Erythroblast (primary cell): ENCODE results near the gene DUS1L.

Experiments
- DNase-seq, 2 experiments: peaks; one replicate each; lab custom pipeline; 2025; lab: John Stamatoyannopoulos, UW
- GATA1 ChIP-seq: IDR thresholded peaks from 2 replicates; pipeline ENCODE4 v1.6.1; 2011; ENCODE audit warnings: low read depth, mild to moderate bottlenecking, control low read depth, low read length, moderate library complexity
- POLR2A ChIP-seq: IDR thresholded peaks from 2 replicates; pipeline ENCODE4 v1.6.1; 2011; ENCODE audit warnings: mild to moderate bottlenecking, low read length

Gene DUS1L

DNA sequence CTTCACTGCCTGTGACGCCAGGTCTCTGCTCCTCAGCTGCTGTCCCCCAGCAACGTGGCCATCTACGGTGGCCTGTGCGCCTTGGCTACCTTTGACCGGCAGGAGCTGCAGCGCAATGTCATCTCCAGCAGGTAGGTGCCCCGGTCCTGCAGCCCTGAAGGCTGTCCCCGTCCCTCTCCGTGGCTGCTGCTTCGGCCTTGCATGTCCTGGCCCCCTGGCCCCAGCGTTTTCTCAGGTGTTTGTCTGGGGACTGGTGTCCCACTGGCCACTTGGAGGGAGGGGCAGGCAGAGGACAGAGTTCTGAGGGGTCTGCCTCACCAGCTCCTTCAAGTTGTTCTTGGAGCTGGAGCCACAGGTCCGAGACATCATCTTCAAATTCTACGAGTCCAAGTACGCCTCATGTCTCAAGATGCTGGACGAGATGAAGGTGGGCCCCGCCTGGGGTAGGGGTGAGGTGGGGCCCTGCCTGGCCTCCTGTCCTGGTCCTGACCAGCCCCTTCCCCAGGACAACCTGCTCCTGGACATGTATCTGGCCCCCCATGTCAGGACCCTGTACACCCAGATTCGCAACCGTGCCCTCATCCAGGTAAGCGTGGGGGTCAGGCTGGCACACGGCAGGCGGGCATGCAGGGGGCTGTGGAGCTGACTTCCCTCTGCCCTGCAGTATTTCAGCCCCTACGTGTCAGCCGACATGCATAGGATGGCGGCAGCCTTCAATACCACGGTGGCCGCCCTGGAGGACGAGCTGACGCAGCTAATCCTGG, 9.5 kb downstream of the DUS1L start:
- DNase-seq, result no peak
- TF ChIP-seq POLR2A (no peak), GATA1 (no peak)

DNA sequence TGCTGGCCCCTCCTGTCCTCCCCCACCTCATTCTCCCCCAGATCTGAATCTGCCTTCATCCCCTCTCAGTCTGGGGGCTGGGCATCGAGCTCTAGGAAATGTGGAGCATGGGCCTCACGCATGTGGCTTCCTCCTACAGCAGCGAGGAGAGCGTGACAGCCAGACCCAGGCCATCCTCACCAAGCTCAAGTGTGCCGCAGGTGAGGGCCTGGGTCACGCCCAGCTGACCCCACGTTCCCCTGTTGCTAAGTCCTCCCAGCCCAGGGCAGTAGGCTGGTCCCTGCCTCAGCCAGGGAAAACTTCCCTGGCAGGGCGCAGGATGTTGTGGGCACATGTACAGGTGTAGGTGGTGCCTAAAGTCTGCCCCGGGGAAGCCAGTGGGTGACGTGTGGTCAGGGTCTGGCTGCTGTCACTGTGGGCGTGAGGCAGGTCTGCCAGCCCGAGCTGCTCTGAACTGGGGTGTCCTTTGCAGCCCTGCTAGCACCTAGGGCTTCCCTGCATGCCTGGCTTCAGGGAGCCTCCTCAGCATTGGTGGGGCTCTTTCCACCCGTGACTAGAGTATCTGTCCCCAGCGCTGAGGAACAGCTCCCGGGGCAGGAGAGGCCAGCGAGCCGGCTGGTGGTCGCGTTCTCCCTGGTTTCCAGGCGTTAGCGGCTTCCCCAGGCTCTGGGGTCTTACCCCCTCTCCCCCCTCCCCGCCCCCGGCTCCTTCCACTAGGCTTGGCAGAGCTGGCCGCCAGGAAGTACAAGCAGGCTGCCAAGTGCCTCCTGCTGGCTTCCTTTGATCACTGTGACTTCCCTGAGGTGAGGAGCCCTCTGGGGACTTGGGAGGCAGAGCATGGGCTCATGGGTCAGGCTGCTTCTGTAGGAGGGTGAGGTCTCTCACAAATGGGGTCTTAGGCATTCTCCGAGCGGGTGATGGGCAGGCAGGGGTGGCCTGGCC, 10.3 kb downstream of the DUS1L start:
- DNase-seq, result no peak
- no peak for TF ChIP-seq POLR2A
- TF ChIP-seq GATA1, result no peak

DNA sequence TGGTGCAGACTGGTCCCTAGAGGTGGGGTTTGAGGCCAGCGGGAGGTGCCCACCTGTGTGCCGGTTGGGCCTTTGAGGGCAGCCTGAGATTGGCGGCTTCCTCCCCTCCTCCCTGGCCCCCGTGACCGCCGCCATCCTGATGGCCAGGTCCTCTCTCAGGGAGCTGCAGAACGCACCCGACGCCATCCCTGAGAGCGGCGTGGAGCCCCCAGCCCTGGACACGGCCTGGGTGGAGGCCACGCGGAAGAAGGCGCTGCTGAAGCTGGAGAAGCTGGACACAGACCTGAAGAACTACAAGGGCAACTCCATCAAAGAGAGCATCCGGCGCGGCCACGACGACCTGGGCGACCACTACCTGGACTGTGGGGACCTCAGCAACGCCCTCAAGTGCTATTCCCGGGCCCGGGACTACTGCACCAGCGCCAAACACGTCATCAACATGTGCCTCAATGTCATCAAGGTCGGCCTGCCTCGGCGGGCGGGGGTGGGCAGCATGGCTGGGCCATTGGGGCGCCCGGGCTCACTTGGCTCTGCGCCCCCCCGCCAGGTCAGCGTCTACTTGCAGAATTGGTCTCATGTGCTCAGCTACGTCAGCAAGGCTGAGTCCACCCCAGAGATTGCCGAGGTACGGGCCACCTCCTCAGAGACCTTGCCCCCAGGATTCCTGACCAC, 11.1 kb downstream of the DUS1L start:
- no peak for DNase-seq
- TF ChIP-seq GATA1 (no peak), POLR2A (no peak)

DNA sequence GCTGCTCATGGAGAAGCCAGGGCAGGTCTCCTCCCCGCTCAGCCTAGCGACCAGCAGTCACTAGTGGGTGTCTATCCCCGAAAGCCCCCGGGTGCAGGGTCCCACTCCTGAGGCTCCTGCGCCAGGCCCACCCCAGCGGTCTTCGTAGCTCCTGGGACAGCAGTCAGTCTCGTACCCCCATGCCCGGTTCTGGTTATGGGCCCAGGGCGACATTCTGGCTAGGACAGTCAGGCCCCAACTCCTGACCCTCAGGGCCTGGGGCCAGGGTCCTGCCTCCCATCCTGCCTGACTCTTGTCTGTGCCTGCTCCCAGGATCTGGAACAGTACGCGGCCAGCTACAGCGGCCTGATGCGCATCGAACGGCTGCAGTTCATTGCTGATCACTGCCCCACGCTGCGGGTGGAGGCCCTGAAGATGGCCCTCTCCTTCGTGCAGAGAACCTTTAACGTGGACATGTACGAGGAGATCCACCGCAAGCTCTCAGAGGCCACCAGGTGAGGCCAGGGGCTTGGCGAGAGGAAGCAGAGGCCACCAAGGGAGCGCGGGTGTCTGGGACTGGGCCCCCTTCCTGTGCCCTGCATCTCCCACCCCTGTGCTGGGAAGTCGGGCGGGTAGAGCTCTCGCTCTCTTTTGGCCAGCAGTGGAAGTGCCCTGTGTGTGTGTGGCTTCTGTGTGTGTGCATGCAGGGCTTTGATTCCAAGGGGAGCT, 11.9 kb downstream of the DUS1L start:
- DNase-seq, result no peak
- TF ChIP-seq GATA1 (no peak), POLR2A (no peak)

DNA sequence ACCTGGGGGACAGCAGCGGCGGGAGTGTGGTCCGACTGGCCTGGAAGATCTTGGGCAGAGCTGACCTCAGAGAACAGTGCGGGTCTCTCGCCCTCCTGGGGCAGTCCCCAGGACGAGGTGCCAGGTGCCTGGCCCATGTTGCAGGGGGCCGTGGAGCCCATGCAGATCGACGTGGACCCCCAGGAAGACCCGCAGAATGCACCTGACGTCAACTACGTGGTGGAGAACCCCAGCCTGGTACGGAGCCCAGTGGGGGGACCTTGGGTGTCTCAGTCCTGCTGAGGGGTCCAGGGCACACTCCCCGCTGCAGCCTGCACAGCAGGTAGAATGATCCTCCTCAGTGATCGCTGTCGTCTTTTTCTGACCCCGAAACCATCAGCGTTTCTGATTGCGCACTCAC, 12.5 kb downstream of the DUS1L start:
- no peak for TF ChIP-seq POLR2A
- TF ChIP-seq GATA1, result no peak

DNA sequence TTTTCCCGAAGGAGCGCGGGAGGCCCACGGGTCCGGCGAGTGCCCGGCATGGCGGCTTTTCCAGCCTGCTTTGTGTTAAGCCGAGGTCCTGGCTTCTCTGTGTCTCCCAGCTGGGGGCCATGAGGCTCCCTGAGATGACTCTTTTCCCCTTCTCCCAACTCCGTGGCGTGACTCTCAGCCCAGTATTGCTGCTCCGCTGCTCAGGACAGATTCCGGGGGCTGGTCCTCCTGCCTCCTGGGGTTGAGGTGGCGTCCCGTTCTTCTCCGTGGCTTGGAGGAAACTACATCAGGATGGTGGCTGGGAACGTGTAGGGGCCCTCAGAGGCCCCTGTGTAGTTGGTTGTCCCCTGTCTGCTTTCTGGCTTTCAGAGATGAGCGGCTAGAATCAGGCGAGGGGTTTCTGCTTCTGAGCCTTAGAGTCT, 13.0 kb downstream of the DUS1L start:
- no peak for TF ChIP-seq GATA1
- no peak for TF ChIP-seq POLR2A
- DNase-seq, result no peak

More for the DNA sequence above, 12.5 kb downstream of the DUS1L start:
- no peak for DNase-seq

DNA sequence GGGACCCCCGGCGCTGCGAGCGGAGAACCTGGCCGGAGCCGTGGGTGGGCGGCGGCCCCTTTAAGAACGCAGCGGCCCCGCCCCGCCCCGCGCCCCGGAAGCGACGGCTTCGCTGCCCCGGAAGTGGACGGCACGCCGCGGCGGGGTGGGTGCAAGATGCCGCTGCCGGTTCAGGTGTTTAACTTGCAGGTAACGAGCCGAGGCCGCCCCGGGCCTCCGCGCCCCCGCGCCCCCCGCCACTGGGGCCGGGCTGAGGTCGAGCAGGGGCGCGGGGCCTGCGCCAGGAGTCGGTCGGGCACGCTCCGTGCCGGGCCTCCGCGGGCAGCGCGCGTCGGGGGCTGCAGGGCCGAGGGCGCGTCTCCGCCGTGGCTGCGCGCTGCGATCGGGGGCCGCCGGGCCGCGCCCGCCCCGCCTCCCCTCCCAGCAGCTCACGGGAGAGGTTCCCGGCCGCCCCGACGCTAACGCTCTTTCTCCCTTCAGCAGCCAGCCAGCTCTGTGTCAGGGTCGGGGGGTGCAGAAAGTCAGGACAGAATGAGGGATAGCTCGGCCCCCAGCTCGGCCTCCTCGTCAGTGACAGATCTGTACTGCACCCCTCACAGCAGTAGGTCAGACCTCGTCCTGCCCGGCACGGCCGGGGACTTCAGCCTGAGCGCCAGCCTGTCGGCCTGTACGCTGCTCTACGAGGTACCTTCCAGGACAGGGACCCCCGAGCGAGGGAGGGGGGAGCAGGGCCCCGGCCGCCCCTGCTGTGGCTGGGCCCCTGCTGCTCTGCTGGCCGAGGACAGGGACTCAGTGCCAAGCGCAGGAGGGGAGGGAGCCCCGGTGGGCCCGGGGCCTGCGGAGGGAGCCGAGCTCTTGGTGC, 13.6 kb downstream of the DUS1L start, which contains the start of the genes GPS1 and RFNG:
Gene GPS1, plus strand, starts transcription at position 123 of the 862 bp plus-strand sequence. Its CDS starts 34 bp downstream, at position 157.
Gene RFNG, minus strand, starts transcription at position 36 of the 862 bp plus-strand sequence. CDS start 45 bp downstream, outside the sequence.
- DNase-seq, result peak; percentile 83 to 88
- TF ChIP-seq GATA1 (no peak), POLR2A (no peak)

DNA sequence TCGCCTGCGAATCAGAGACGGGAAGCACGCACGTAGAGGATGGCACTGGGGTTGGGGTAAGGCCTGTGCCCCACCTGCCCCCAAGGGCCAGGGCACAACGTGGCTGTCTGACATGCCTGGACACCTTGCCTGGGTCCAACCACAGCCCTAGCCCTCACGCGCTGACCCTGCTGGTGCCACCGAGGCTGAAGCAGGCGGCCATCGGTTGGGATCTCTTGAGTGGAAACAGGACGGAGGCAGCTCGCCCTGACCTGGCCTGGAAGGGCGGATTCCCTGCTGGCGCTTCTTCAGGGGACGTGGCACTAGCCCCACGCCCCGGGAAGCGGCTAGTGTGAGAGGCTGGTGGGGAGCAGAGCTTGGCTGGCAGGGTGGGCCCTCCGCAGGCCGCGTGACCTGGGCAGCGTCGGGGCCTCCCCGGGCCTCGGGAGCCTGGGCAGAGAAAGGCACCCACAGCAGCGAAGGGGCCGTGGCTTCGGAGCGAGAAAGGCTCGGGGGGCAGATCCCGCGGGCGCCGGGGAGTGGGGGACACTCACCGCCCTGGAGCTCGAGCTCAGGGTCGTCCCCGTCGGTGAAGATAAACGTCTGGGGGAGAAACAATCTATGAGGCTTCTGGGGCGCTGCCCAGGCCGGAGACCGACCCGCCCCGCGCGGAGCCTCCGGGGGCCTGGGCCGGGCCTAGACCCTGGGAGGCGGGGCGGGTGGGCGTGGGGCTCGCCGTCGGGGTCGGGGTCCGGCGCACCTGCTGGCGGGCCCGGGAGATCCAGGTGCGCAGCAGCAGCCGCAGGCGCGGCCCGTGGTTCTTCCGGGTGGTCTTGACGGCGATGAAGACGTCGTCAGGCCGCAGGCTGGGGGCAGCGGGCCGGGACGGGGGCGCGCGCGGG, 14.6 kb downstream of the DUS1L start:
- TF ChIP-seq GATA1 (no peak), POLR2A (no peak)
- DNase-seq, result peak; percentile 49 to 50

DNA sequence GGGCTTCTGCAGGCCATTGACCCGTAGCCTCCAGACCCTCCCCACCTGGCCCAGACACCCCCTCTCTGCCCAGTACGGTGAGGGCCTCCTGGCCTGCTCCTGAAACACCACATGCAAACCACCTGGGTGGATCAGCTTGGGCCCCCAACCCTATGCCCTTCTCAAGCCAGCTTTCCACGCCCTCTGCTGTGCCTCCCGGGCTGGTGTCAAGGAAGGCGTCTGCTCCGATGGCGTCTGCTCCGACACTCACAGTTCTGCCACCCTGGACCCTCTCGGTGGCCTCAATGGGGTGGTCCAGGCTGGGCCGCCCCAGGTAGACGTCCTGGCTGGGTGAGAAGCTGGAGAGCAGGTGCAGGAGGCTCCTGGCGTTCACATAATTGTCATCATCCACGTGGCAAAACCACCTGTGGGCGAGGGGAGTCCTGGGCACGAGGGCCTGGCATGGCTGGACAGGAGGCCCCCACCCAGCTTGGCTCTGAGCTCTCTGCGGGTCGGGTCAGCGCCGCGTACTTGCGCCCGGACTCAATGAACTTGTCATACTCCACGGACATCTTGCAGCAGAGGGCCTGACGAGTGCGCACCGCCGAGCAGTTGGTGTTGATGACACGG, 15.3 kb downstream of the DUS1L start:
- no peak for DNase-seq
- TF ChIP-seq GATA1 (no peak), POLR2A (no peak)

DNA sequence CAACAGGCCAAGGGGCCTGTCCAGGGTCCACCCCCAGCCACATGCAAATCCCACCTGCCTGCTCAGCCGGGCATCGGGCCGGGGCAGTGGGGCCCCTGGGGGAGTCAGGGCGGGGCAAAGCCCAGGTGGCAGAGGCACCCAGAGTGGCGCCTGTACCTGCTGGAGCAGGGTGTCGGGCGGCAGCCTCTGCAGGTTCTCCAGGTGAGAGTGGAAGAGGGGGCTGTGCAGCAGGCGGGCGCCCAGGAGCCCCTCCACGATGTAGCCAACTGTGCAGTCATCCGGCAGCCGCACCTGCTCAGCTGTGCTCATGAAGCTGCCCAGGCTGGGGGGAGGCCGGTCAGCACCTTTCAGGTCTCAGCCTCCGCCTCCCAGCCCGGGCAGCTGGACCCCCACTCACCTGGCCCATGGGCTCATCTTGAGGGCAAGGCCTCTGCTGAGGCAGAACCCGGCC, 16.1 kb downstream of the DUS1L start:
- TF ChIP-seq POLR2A (no peak), GATA1 (no peak)
- DNase-seq, result no peak

DNA sequence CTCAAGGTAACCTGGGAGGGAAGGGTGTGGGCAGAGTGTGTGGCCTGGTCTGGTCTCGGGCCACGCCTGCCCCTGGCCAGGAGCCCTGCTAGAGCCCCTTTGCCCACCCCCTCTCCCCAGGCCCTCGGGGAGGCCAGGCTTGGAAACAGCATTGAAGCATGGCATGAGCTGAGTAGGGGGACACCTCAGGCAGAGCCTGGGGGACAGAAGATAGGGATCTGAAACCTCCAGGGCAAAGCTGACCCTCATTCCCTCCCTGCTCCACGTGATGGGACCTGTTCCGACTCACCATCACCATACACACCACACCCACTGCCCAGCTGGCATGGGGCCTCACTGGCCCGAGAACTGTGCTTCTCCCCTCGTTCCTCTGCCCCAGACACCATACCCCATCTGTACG, 16.5 kb downstream of the DUS1L start:
- DNase-seq, result no peak
- no peak for TF ChIP-seq GATA1
- TF ChIP-seq POLR2A, result no peak
